GM18507 (cell line): ENCODE data around the gene CHMP4B.

Source experiments
- DNase-seq: peaks from one replicate; pipeline ENCODE4 v3.0.0; 2011; ENCODE audit warnings: low read depth; ENCODE audit not compliant: insufficient read length; ENCODE audit errors: extremely low spot score
- FAIRE-seq: peaks from 2 replicates; lab custom pipeline; 2011; peaks lifted over from hg19 to GRCh38; lab: Jason Lieb, UNC

Gene CHMP4B, protein sequence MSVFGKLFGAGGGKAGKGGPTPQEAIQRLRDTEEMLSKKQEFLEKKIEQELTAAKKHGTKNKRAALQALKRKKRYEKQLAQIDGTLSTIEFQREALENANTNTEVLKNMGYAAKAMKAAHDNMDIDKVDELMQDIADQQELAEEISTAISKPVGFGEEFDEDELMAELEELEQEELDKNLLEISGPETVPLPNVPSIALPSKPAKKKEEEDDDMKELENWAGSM

DNA sequence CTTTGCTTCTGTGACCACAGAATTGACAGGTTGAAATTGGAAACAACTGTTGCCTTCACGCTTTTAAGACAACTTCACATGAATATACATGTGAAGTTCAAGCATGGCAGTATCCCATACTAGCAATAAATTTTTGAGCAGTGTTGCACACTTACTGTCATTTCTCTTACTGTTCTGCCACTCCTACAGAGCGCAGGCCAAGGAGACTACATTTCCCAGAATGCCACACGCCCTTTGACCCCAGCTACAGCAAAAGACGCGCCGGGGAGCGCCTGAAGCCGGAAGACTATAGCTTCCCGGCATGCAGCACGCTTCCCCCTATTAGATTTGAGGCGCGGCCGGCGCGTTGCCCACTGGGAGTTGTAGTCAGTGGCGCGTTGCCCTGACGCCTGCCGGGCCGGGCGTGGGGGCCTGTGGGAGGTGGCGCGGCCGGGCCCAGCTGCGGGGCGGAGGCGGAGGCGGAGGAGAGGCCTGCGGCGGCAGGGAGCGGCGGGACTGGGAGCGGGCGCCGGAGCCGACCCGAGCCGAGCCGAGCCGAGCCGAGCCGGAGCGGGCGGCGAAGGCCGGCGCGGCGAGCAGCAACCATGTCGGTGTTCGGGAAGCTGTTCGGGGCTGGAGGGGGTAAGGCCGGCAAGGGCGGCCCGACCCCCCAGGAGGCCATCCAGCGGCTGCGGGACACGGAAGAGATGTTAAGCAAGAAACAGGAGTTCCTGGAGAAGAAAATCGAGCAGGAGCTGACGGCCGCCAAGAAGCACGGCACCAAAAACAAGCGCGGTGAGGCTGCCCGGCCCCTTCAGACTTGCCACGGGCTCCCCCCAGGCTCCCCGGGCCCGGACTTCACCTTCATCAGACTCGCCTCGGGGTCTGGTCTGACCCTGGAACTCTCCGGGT, at the start of gene CHMP4B:
CHMP4B (plus strand) TSS at position 464 of the 891 bp plus-strand sequence; CDS start at position 585, 121 bp downstream.
- DNase-seq, result peak; percentile 97
- FAIRE-seq, result peak; percentile 91

DNA sequence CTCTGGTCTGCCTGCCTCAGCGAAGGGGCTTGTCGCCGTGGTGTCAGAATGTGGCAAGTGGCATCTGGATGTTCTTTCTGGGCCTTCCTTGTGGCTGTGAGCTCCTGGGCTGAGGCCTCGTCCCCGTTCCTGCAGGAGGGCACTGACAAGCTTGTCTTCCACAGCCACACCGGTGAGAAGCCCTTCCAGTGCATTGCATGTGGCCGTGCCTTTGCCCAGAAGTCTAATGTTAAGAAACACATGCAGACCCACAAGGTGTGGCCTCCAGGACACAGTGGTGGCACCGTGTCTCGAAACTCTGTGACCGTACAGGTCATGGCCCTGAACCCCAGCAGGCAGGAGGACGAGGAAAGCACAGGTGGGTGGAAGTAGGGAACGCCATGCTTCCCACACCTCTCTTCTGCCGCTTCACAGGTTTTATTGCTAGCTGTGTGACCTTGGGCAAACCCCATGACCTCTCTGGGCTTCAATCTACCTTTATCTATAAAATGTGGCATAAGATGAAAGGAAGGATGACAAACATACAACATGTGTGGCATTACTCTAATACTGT, 49.4 kb upstream of the CHMP4B start:
- no peak for FAIRE-seq
- DNase-seq, result no peak

DNA sequence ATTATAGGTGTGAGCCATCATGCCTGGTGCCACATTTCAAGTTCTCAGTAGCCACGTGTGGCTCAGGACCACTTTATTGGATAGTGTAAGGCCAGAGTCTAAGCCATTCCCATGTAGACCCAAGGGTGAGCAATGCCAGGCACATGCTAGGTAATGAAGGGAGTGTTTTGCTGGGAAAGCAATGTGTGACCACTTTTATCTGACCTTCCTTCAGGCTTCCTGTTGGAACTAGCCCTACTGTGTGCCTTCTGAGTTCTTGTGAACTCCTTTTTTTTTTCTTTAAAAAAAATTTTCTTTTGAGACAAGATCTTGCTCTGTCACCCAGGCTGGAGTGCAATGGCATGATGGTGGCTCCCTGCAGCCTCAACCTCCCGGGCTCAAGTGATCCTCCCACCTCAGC, 46.0 kb upstream of the CHMP4B start:
- DNase-seq, result no peak
- no peak for FAIRE-seq

DNA sequence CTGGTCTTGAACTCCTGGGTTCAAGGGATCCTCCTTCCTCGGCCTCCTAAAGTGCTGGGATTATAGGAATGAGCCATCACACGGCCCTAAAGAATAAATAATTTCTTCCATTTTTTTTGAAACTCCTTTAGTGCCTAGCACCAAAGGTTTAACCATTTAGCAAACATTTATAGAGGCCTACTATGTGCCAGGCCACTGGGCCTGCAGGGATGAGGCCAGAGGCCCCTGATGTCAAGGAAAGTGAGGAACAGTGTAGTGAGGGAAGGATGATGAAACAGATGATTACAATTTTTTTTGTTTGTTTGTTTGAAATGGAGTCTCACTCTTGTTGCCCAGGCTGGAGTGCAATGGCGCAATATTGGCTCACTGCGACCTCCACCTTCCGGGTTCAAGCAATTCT, 45.6 kb upstream of the CHMP4B start:
- DNase-seq, result no peak
- FAIRE-seq, result no peak

DNA sequence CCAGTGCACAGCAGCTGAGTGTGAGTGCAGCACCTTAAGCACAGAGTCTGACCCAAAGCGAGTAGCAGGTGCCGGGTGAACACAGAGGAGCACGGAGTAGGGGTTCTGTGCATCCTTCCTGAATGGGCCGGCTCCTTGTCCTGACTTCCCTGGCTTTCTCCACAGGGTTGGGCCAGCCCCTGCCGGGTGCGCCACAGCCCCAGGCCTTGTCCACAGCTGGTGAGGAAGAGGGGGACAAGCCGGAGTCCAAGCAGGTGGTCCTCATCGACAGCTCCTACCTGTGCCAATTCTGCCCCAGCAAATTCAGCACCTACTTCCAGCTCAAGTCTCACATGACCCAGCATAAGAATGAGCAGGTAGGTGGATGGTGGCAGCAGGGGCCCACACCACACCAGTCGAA, 44.5 kb upstream of the CHMP4B start:
- DNase-seq (no peak), FAIRE-seq (no peak)

DNA sequence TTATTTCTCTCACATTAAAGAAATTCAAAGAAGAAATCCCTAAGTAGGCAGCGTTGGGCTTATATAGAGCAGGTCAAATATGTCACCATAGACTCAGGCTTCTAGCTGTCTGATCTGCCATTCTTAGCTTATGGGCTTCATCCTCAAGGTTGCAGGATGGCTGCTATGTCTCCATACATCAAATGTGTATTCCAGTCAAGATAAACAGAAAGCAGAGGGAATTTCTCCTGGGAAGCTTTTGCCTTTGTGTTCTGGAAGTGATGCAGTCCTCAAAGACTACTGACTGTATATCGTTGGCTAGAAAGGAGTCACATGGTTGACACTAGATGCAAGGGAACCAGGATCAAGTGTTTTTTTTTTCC, 43.4 kb upstream of the CHMP4B start:
- DNase-seq (no peak), FAIRE-seq (no peak)

DNA sequence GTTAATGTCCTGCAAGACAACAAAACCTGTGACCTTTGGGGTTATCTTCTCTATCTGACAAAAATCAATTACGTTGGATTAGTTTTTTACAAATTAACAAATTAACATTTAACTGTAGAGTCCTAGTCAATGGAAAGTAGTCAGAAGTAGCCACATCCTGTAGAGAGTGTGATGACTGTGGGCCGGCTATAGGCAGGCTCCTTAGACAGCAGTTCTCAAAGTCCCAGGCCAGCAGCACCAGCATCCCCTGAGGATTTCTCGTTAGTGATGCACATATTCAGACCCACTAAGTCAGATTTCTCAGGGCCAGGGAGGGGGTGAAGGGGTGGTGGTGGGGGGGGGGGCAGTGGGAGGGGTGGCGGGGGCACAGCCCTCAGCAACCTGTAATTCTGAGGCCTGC, 42.1 kb upstream of the CHMP4B start:
- no peak for FAIRE-seq

DNA sequence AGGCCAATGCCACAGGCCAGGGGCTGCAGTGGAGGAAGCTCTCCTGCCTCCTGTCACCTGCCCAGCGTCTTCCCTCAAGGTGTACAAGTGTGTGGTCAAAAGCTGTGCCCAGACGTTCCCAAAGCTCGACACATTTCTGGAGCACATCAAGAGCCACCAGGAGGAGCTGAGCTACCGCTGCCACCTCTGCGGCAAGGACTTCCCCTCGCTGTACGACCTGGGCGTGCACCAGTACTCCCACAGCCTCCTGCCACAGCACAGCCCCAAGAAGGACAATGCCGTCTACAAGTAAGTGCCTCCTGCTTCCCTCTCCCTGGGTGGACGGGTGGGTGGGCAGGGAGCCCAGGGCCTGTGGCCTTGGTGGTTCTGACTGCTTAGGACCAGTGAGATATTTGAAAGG, 41.1 kb upstream of the CHMP4B start:
- DNase-seq, result no peak
- no peak for FAIRE-seq

More for the DNA sequence above, 42.1 kb upstream of the CHMP4B start:
- no peak for DNase-seq

DNA sequence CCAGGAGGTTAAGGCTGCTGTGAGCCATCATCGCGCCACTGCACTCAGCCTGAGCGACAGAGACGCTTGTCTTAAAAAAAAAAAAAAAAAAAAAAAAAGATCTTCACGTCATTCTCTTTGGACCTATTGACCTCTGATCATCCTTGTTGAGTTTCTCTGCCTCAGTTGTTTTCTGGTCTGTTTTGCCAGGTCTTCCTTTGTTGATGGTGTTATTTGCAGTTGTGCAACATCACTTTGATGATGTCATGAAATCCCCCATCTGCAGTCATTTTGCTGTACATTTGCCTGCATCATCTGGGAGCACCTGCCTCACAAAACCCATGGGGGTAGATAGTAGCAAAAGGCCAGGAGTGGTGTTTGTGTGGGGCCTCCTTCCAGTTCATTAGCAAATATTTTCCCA, 39.2 kb upstream of the CHMP4B start:
- no peak for FAIRE-seq
- no peak for DNase-seq

DNA sequence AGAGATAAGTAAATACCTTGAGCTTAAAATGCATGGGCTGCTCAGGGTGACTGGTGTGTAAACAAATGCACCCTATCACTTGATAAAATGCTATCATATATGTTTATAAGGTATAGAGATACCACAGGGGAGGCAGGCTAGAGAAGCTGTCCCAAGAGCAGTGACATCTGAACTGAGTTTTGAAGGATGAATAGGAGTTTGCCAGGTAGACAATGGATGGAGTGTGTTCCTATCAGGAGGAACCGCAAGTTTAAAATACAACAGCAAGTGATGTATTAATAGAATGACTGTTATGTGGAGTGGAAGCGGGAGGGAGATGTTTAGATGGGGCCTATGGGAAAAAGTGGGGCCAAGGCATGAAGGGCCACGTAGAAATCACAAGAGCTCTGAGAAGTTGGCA, 38.7 kb upstream of the CHMP4B start:
- DNase-seq, result no peak
- FAIRE-seq, result no peak

DNA sequence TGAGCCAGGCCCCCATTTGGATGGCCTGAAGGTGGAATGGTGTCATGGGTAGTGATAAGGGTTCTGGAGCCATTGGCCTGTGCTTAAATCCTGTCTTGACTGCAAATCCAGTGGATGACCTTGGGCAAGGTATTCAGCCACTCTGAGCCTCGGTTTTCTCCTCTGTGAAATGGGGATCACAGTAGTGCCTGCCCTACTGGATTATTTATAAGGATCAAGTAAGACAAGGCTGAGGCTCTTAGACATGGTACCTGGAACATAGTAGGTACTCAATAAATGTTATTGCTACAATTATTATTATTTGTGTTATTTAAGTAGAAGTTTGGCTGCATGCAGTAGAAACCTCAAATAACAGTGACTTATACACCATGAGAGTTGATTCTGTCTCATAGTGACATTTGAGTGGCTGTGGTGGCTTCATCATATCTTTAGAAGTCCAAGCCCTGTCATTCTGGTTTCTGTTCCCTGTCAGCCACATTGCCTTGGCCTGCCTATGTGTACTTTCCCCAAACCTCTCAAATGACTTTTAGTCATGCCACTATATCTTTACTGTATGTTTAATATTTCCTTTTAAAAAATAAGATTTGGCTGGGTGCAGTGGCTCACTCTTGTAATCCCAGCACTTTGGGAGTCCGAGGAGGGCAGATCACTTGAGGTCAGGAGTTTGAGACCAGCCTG, 37.6 kb upstream of the CHMP4B start:
- DNase-seq, result peak; percentile 43
- peak; percentile 85 for FAIRE-seq

DNA sequence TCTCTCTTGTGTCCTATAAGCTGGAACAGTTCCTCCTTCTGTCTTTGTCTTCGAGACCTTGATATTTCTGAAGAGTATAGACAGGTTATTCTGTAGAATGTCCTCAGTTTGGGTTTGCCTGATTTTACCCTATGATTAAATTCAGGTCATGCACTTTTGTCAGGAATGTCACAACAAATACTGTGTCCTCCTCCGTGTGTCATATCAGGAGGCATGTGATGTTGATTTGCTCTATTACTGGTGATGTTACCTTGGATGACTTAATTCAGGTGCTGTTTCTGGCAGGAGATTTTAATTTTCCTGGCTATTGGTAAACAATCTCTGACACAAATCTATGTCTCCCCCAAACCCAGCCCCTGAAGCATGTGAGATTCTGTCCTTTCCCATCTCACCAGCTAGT, 33.3 kb upstream of the CHMP4B start:
- no peak for DNase-seq
- FAIRE-seq, result no peak

DNA sequence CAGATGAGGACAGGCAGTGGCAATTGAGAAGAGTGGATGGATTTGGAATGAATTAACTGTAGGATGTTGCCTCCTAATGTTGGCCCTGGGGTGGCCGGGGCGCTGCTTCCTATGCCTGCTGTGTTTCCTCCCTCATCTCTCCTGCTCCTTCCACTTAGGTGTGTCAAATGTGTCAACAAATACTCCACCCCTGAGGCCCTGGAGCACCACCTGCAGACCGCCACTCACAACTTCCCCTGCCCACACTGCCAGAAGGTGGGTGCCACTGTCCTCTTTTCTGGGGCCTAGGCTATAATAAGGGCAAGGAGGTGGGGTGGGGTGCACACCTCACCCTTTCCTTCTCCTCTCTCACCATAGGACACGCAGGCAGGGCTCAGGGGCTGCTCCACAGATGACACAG, 30.0 kb upstream of the CHMP4B start:
- no peak for DNase-seq
- FAIRE-seq, result no peak

DNA sequence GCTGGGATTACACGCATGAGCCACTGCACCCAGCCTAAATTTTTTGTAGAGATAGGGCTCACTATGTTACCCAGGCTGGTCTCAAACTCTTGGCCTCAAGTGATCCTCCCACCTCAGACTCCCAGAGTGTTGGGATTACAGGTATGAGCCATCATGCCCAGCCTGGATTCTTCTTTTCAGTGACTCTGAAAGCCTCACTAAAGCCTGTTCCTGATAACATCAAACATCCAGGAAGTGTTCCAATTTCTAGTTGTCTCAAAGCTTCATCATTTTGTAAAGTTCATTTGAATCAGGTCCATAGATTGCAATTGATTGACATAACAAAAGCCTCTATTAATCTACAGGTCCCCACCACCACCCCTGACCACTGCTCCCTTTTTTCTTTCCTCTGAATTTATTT, 29.2 kb upstream of the CHMP4B start:
- FAIRE-seq (no peak), DNase-seq (no peak)

DNA sequence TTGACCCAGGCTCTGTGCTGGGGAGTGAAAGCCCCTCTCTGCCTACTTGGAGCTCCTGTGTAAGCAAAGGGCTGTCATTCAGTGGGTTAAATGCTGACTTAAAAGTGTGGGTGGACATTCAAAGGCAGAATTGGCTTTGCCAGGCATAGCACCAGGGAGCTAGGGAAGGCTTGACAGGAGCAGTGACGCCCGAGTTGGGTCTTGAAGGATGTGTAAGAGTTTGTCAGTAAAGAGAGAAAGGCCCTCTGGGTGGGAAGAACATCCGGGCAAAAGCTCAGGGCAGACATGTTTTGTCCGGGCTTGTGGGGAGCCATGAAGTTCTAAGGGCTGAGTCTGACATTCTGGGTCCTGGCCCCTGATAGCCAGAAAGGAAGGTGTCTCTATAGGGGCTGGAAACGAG, 27.9 kb upstream of the CHMP4B start:
- FAIRE-seq, result no peak
- DNase-seq, result no peak

DNA sequence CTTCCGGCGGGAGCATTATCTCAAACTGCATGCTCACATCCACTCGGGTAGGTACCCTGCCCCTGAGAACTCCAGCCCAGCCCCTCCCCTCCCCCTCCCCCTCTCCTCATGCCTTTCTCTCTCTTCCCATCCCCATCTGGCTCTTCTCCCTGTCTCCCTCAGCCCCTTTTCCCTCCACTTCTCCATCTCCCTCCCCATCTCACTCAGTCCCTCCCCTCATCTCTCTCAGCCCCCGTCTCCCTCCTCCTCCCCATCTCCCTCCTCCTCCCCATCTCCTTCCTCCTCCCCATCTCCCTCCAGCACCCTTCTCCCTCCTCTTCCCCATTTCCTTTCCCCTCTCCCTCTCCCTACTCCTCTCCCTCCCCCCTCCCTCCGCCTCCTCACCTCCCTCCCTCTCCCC, 27.3 kb upstream of the CHMP4B start:
- no peak for FAIRE-seq

DNA sequence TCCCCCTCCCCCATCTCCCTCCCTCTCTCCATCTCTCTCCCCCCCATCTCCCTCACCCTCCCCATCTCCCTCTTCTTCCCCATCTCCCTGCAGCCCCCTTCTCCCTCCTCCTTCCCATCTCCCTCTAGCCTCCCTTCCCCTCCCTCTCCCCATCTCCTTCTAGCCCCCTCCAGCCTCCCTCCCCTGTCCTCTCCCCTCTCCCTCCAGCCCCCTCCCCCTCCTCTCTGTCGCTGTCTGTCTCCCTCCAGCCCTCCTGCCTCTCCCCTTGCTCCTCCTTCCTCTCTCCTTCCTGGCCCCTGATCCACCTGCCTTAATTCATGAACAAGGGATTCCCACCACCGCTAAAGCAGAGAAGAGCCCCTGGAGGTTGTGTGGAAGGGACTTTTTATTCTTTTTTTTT, 26.9 kb upstream of the CHMP4B start:
- no peak for FAIRE-seq

More for the DNA sequence above, 27.3 kb upstream of the CHMP4B start:
- no peak for DNase-seq

DNA sequence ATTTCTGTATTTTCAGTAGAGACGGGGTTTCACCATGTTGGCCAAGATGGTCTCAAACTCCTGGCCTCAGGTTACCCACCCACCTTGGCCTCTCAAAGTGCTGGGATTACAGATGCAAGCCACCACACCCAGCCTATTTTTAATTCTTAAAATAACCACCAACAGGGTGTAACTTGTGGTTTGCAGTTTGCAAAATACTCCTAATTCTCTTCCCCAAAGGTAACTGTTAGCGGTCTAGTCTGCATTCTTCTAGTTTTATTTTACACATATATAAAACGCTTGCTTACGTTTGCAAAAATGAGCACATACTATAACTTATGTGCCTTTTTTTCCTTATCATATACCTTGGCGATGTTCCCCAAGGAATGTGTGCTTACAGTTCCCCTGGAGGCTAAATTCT, 25.6 kb upstream of the CHMP4B start:
- FAIRE-seq, result no peak

More for the DNA sequence above, 26.9 kb upstream of the CHMP4B start:
- no peak for DNase-seq

DNA sequence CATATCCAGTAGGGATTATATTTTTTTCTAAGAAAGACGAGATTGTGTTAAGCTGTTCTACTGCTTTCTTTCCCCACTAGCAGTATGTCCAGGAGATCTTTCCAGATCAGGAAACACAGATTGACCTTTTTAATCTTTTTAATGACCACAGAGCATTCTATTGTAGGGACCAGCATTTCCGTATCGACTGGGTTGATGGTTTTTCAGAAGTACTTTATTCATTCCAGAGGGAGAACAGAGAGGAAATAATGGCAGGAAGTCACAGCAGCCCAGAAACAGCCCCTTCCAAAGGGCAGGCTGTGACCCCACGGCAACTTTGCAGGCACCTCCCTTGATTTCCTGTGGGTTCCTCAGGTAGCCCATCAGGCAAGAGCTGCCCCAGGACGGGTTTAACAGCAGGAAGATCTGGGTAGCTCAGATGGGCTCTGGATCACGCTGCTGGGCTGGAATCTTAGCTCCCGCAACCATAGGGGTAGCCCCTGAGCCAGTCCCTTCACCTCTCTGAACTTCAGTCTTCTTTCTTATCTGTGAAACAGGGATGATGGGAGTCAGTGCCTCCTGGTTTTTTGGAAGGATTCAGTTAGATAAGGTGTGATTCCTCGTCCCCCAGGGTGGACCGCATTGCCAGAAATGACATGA, 23.8 kb upstream of the CHMP4B start:
- DNase-seq, result no peak
- no peak for FAIRE-seq

More for the DNA sequence above, 25.6 kb upstream of the CHMP4B start:
- DNase-seq, result no peak
